IMR-90 (cell line): ENCODE data around the gene STOX1. TPM values are rescaled to one million over a fixed set of nuclear protein-coding genes. Genes with fewer than 3 reads are reported as not detected.

Source experiments
- ATAC-seq: fragments of 200-7000 bp; cut with Tn5 transposase; 2 replicates; pipeline ENCODE4 v1.9.1; 2020; ENCODE audit warnings: low read depth, mild to moderate bottlenecking, moderate library complexity
- BruUV-seq: library from RNA; stranded (reverse); fragments of 400-500 nt; replicated peaks from 2 replicates; lab custom pipeline; 2021; lab: Mats Ljungman, UMichigan
- CTCF ChIA-PET: fragments of 300-600 bp; formaldehyde crosslinking; extraction: SDS; loops from one replicate; lab custom pipeline; 2021; ENCODE audit warnings: antibody characterized with exemption; lab: Yijun Ruan, JAX
- POLR2A ChIA-PET: fragments of 300-600 bp; sonication (Branson Sonifier 250); formaldehyde crosslinking; loops from one replicate; lab custom pipeline; 2022; ENCODE audit warnings: antibody characterized with exemption; ENCODE audit not compliant: unreplicated experiment; lab: Charles Lee
- DNase-seq: peaks from one replicate; pipeline ENCODE4 v3.0.0; 2013
- H2AFZ ChIP-seq: replicated peaks from 2 replicates; pipeline ENCODE3; 2013; ENCODE audit warnings: low read length, mild to moderate bottlenecking; ENCODE audit not compliant: poor library complexity
- H2AK5ac ChIP-seq: 2 replicates; pipeline ENCODE4 v1.6.1; 2013; ENCODE audit warnings: low read depth, low read length, inconsistent platforms
- H2AK9ac ChIP-seq: replicated peaks from 2 replicates; pipeline ENCODE3; 2013; ENCODE audit warnings: mild to moderate bottlenecking, low read depth, low read length, moderate library complexity; ENCODE audit not compliant: poor library complexity
- H2BK120ac ChIP-seq: 2 replicates; pipeline ENCODE4 v1.6.1; 2013; ENCODE audit warnings: low read depth, low read length, inconsistent platforms
- H2BK15ac ChIP-seq: 3 replicates; pipeline ENCODE4 v1.6.1; 2013; ENCODE audit warnings: low read depth, low read length, inconsistent platforms
- H2BK20ac ChIP-seq: 2 replicates; pipeline ENCODE4 v1.6.1; 2013; ENCODE audit warnings: low read depth, mild to moderate bottlenecking, inconsistent platforms, low read length, moderate library complexity
- H2BK5ac ChIP-seq: 2 replicates; pipeline ENCODE4 v1.6.1; 2013; ENCODE audit warnings: mild to moderate bottlenecking, low read depth, low read length, inconsistent platforms; ENCODE audit not compliant: poor library complexity, severe bottlenecking
- H3K14ac ChIP-seq: replicated peaks from 2 replicates; pipeline ENCODE4 v1.6.1; 2013; ENCODE audit warnings: low read depth, low read length, inconsistent platforms
- H3K18ac ChIP-seq: 2 replicates; pipeline ENCODE4 v1.6.1; 2013; ENCODE audit warnings: low read depth, low read length, control low read depth
- H3K23ac ChIP-seq: 2 replicates; pipeline ENCODE4 v1.6.1; 2013; ENCODE audit warnings: low read depth, low read length, inconsistent platforms
- H3K27ac ChIP-seq: 2 replicates; pipeline ENCODE4 v1.5.1; 2013; ENCODE audit warnings: mild to moderate bottlenecking, control low read depth, low read length; ENCODE audit not compliant: insufficient read depth
- H3K27me3 ChIP-seq: 2 replicates; pipeline ENCODE4 v1.6.1; 2013; ENCODE audit warnings: low read length; ENCODE audit not compliant: control insufficient read depth, insufficient read depth
- H3K36me3 ChIP-seq: 2 replicates; pipeline ENCODE4 v1.6.1; 2013; ENCODE audit warnings: low read length, mixed read lengths; ENCODE audit not compliant: control insufficient read depth, insufficient read depth
- H3K4ac ChIP-seq: 2 replicates; pipeline ENCODE4 v1.6.1; 2013; ENCODE audit warnings: low read depth, low read length, inconsistent platforms
- H3K4me1 ChIP-seq: 2 replicates; pipeline ENCODE4 v1.6.1; 2013; ENCODE audit warnings: low read length, mixed read lengths; ENCODE audit not compliant: control insufficient read depth, insufficient read depth
- H3K4me2 ChIP-seq: 2 replicates; pipeline ENCODE4 v1.6.1; 2013; ENCODE audit warnings: low read depth, mild to moderate bottlenecking, control low read depth, low read length, moderate library complexity
- H3K4me3 ChIP-seq: 2 replicates; pipeline ENCODE4 v1.5.1; 2013; ENCODE audit warnings: low read depth, mild to moderate bottlenecking, control low read depth, low read length, moderate library complexity; ENCODE audit not compliant: insufficient read depth
- H3K56ac ChIP-seq: 2 replicates; pipeline ENCODE4 v1.6.1; 2013; ENCODE audit warnings: low read length, inconsistent platforms; ENCODE audit not compliant: insufficient read depth; ENCODE audit errors: extremely low read depth
- H3K79me1 ChIP-seq, 2 experiments: 2 replicates each; pipeline ENCODE4 v1.6.1; 2013; ENCODE audit warnings: low read length in 2 of 2, inconsistent platforms in 1 of 2, low read depth in 1 of 2
- H3K9ac ChIP-seq: 2 replicates; pipeline ENCODE4 v1.6.1; 2013; ENCODE audit warnings: low read depth, low read length, control low read depth
- H3K9me1 ChIP-seq: 2 replicates; pipeline ENCODE4 v1.6.1; 2013; ENCODE audit warnings: low read length, inconsistent platforms; ENCODE audit not compliant: insufficient read depth
- H3K9me3 ChIP-seq: 2 replicates; pipeline ENCODE4 v1.6.1; 2013; ENCODE audit warnings: low read length; ENCODE audit not compliant: control insufficient read depth, insufficient read depth
- H4K20me1 ChIP-seq: 2 replicates; pipeline ENCODE4 v1.6.1; 2013; ENCODE audit warnings: low read length, inconsistent platforms; ENCODE audit not compliant: insufficient read depth
- H4K5ac ChIP-seq: 2 replicates; pipeline ENCODE4 v1.6.1; 2013; ENCODE audit warnings: mild to moderate bottlenecking, low read depth, low read length, control low read depth
- H4K8ac ChIP-seq, 2 experiments: 2 replicates each; pipeline ENCODE4 v1.6.1; 2013; ENCODE audit warnings: low read depth in 2 of 2, low read length in 2 of 2, control low read depth in 1 of 2, inconsistent platforms in 1 of 2
- H4K91ac ChIP-seq: 2 replicates; pipeline ENCODE4 v1.6.1; 2013; ENCODE audit warnings: low read depth, low read length, inconsistent platforms; ENCODE audit not compliant: insufficient read depth
- BHLHE40 ChIP-seq: fragments of 150-350 bp; IDR thresholded peaks from 2 replicates; pipeline ENCODE4 v1.6.1; 2016; ENCODE audit warnings: mild to moderate bottlenecking, low read depth, low read length
- CEBPB ChIP-seq: IDR thresholded peaks from 2 replicates; pipeline ENCODE4 v1.6.1; 2012; ENCODE audit warnings: low read depth, low read length, improper control_type of control experiment
- CHD1 ChIP-seq: IDR thresholded peaks from 2 replicates; pipeline ENCODE4 v1.6.1; 2012; ENCODE audit warnings: low read depth, low read length, improper control_type of control experiment
- CTCF ChIP-seq: conservative IDR thresholded peaks from 2 replicates; pipeline ENCODE4 v1.5.1; 2012; ENCODE audit warnings: mild to moderate bottlenecking, low read depth, low read length, improper control_type of control experiment
- ELK1 ChIP-seq: fragments of 150-350 bp; IDR thresholded peaks from 2 replicates; pipeline ENCODE4 v1.6.1; 2016; ENCODE audit warnings: low read depth, mild to moderate bottlenecking, low read length, moderate library complexity, borderline replicate concordance
- FOS ChIP-seq: fragments of 150-350 bp; IDR thresholded peaks from 2 replicates; pipeline ENCODE4 v1.6.1; 2016; ENCODE audit warnings: low read depth, low read length
- MAFK ChIP-seq: IDR thresholded peaks from 2 replicates; pipeline ENCODE4 v1.6.1; 2012; ENCODE audit warnings: low read depth, low read length, improper control_type of control experiment
- MAZ ChIP-seq: IDR thresholded peaks from 2 replicates; pipeline ENCODE4 v1.6.1; 2012; ENCODE audit warnings: low read depth, mild to moderate bottlenecking, low read length, improper control_type of control experiment, moderate library complexity, borderline replicate concordance
- MXI1 ChIP-seq: IDR thresholded peaks from 2 replicates; pipeline ENCODE4 v1.6.1; 2012; ENCODE audit warnings: low read depth, mild to moderate bottlenecking, low read length, moderate library complexity, borderline replicate concordance
- NFE2L2 ChIP-seq: fragments of 150-350 bp; IDR thresholded peaks from 2 replicates; pipeline ENCODE4 v1.6.1; 2016; ENCODE audit warnings: low read depth, mild to moderate bottlenecking, low read length
- POLR2A ChIP-seq: IDR thresholded peaks from 2 replicates; pipeline ENCODE4 v1.6.1; 2012; ENCODE audit warnings: mild to moderate bottlenecking, low read depth, low read length
- RAD21 ChIP-seq: IDR thresholded peaks from 2 replicates; pipeline ENCODE4 v1.6.1; 2012; ENCODE audit warnings: low read length, improper control_type of control experiment
- RFX5 ChIP-seq: IDR thresholded peaks from 2 replicates; pipeline ENCODE4 v1.8.0; 2012; ENCODE audit warnings: low read depth, mild to moderate bottlenecking, low read length, moderate library complexity
- SMC3 ChIP-seq: fragments of 150-350 bp; IDR thresholded peaks from 2 replicates; pipeline ENCODE4 v1.6.1; 2016; ENCODE audit warnings: low read depth, mild to moderate bottlenecking, antibody characterized with exemption, low read length, moderate library complexity
- USF2 ChIP-seq: fragments of 150-350 bp; IDR thresholded peaks from 2 replicates; pipeline ENCODE4 v1.6.1; 2017; ENCODE audit warnings: mild to moderate bottlenecking, antibody characterized with exemption, low read length, low read depth
- WGBS, 2 experiments: methylation state at CpG; one replicate each; pipeline versions ENCODE4 v1.1.5 to v1.1.7; 2013; ENCODE audit warnings: missing lambda C conversion rate in 2 of 2; ENCODE audit not compliant: insufficient read length in 1 of 2; ENCODE audit errors: extremely low coverage in 2 of 2; 5-methylcytosine and 5-hydroxymethylcytosine counted together
- dilution Hi-C: fragments of 300-500 bp; cut with HindIII; formaldehyde crosslinking; loops from one replicate; pipeline ENCODE4 v1.14.3; 2018; ENCODE audit warnings: low sequenced_read_pairs; ENCODE audit not compliant: unreplicated experiment
- in situ Hi-C: fragments of 300-500 bp; cut with MboI; formaldehyde crosslinking; loops from 3 replicates; pipeline ENCODE4 v1.14.3; 2019; ENCODE audit warnings: low sequenced_read_pairs, inconsistent platforms, mixed read lengths
- intact Hi-C: fragments of 100-400 bp; cut with micrococcal nuclease; formaldehyde crosslinking; loops from 2 replicates; pipeline ENCODE4 v1.10.0; 2022
- polyA plus RNA-seq, 3 experiments: library from polyadenylated mRNA; depleted of rRNA; stranded (reverse); fragments of >200 nt; gene quantifications; 2 replicates each; pipeline ENCODE4 v1.2.3, GENCODE V29; 2012; ENCODE audit warnings: low replicate concordance in 1 of 3
- total RNA-seq: library from RNA; depleted of rRNA; stranded (reverse); fragments of >200 nt; gene quantifications from 2 replicates; pipeline ENCODE4 v1.2.3, GENCODE V29; 2012

STOX1 gene
- total and polyA plus RNA-seq, 2 of the 4 experiments (the other 2 are of a cell fraction) = 0.03 to 0.18 TPM

GRCh38 chr10:68828833-68829232, 1.5 kb downstream of the STOX1 start:
- peaks cover 49% of the 10 kb centered on the region for H3K27me3 ChIP-seq
- ChIA-PET POLR2A (no interaction called here), CTCF (no interaction called here)
- no peak overlapping the region for H3K14ac ChIP-seq
- no peaks in the 10 kb centered on the region for H4K20me1 ChIP-seq
- H2AK9ac ChIP-seq = no peak overlapping the region
- H3K27ac ChIP-seq = no peak overlapping the region
- no peak overlapping the region for H4K8ac ChIP-seq
- H3K18ac ChIP-seq = no peak overlapping the region
- H3K9me3 ChIP-seq = no peaks in the 10 kb centered on the region
- no peak overlapping the region for H3K4me2 ChIP-seq
- in situ Hi-C loops = no loop called here
- H2BK5ac ChIP-seq = no peak overlapping the region
- no peaks in the 10 kb centered on the region for H3K79me1 ChIP-seq
- DNase-seq (no peak), ATAC-seq (no peak)
- no peak overlapping the region for H2AK5ac ChIP-seq
- dilution Hi-C loops = no loop called here
- no peak for TF ChIP-seq MAZ
- no peak for TF ChIP-seq MAFK
- no peak for TF ChIP-seq NFE2L2
- no peak for TF ChIP-seq RFX5
- no peak for TF ChIP-seq USF2
- TF ChIP-seq SMC3 = no peak
- no peak for TF ChIP-seq ELK1
- TF ChIP-seq BHLHE40 = no peak
- TF ChIP-seq RAD21 = no peak
- TF ChIP-seq CEBPB = no peak
- TF ChIP-seq MXI1 = no peak
- TF ChIP-seq FOS = no peak
- no peak for TF ChIP-seq CHD1
- TF ChIP-seq POLR2A = no peak
- no peak for TF ChIP-seq CTCF
- no peak overlapping the region for H3K56ac ChIP-seq
- no TSS peak for BruUV-seq
- H3K36me3 ChIP-seq = no peaks in the 10 kb centered on the region
- H3K23ac ChIP-seq = no peak overlapping the region
- no peaks in the 10 kb centered on the region for H3K9me1 ChIP-seq
- no peak overlapping the region for H2BK120ac ChIP-seq
- H2AFZ ChIP-seq = no peak overlapping the region
- intact Hi-C loops = no loop called here
- no peak overlapping the region for H2BK15ac ChIP-seq
- peaks cover 2% of the 10 kb centered on the region; the same call in 1 of the 2 replicates for H3K4me1 ChIP-seq
- no peak overlapping the region for H4K91ac ChIP-seq
- 93% methylated on average over 4 of the region's 10 CpGs; no CpG with 5 or more reads in 1 of the 2 experiments for WGBS, 2 experiments
- no peak overlapping the region for H3K4ac ChIP-seq
- no peak overlapping the region for H2BK20ac ChIP-seq
- H4K5ac ChIP-seq = no peak overlapping the region
- no peak overlapping the region for H3K4me3 ChIP-seq
- H3K9ac ChIP-seq = no peak overlapping the region
